ENCODE measurements around the gene ZNF683.

ZNF683 gene

DNA sequence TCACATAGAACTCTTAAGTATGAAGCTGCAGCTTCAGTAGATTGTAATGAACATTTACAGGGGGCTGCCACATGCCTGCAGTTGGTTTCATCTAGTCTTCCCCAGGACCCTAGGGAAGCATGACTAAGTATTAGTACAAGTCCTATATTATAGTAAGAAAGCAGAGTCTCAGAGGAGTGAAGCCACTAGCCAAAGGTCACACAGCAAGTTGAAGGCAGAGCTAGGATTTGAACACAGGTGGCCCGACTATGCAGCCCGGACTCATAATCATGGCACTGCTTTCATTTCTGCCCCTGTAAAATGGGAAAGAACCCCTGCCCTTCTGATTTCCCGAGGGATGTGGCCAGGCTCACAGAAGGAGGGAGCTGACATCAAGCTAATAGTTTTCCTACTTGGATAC lies 10.2 kb downstream of the ZNF683 start:
- H2AFZ ChIP-seq (ENCODE audit: low read depth, low read length, severe bottlenecking), result no peak overlapping the region
- no peaks in the 10 kb centered on the region for H4K20me1 ChIP-seq (ENCODE audit: low read depth, low read length)
- no peak overlapping the region for H3K4me3 ChIP-seq (ENCODE audit: insufficient read depth, low read length, poor library complexity, severe bottlenecking)
- TF ChIP-seq, protein P1, sequence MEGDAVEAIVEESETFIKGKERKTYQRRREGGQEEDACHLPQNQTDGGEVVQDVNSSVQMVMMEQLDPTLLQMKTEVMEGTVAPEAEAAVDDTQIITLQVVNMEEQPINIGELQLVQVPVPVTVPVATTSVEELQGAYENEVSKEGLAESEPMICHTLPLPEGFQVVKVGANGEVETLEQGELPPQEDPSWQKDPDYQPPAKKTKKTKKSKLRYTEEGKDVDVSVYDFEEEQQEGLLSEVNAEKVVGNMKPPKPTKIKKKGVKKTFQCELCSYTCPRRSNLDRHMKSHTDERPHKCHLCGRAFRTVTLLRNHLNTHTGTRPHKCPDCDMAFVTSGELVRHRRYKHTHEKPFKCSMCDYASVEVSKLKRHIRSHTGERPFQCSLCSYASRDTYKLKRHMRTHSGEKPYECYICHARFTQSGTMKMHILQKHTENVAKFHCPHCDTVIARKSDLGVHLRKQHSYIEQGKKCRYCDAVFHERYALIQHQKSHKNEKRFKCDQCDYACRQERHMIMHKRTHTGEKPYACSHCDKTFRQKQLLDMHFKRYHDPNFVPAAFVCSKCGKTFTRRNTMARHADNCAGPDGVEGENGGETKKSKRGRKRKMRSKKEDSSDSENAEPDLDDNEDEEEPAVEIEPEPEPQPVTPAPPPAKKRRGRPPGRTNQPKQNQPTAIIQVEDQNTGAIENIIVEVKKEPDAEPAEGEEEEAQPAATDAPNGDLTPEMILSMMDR (IDR thresholded peaks at IDR 0.05; ENCODE audit: insufficient read depth, low read length, poor library complexity, severe bottlenecking), result no peak
- no peak for TF ChIP-seq EZH2phosphoT487 (conservative IDR thresholded peaks at IDR 0.05; ENCODE audit: low read length)
- H3K36me3 ChIP-seq (ENCODE audit: low read length), result no peaks in the 10 kb centered on the region
- no peak overlapping the region for H3K4me2 ChIP-seq (ENCODE audit: low read depth, low read length, poor library complexity, severe bottlenecking)
- H3K9ac ChIP-seq (ENCODE audit: low read length), result no peak overlapping the region
- no peaks in the 10 kb centered on the region for H3K27me3 ChIP-seq (ENCODE audit: low read length)
- no peaks in the 10 kb centered on the region for H3K9me2 ChIP-seq (replicated peaks; ENCODE audit: insufficient read depth, low read length)
- H3K79me2 ChIP-seq (ENCODE audit: insufficient read depth, low read length), result no peaks in the 10 kb centered on the region
- H3F3A ChIP-seq (ENCODE audit: insufficient read depth), result no peaks in the 10 kb centered on the region
- no peak overlapping the region for H3K27ac ChIP-seq (ENCODE audit: low read depth, low read length)
- H3K9me3 ChIP-seq (ENCODE audit: insufficient read depth, low read length), result no peaks in the 10 kb centered on the region

DNA sequence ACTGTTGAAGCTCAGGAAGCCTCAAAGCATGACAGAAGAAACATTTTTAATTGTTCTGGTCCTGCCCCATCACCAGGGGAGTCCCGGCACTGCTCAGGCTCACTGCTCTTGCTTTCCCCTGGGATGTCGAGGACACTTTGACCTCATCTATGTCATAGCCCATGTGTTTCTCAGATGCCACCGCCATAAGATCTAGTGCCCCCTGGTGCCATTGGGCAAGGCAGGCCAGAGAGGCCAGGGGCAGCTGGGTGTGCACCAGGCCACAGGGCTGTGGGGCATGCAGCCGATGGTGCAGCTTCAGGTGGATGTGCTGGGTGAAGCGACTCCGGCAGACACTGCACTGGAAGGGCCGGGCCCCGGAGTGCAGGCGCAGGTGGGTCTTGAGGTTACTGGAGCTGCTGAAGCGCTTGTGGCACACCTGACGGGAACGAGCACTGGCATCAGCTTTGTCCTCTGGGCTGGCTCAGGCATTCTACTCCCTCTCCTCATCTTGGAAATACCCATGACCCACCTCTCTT lies 10.9 kb downstream of the ZNF683 start:
- Histone ChIP-seq H3K79me2 (ENCODE audit: insufficient read depth, low read length) (no peaks in the 10 kb centered on the region), H3K36me3 (ENCODE audit: low read length) (no peaks in the 10 kb centered on the region), H3K9me2 (replicated peaks; ENCODE audit: insufficient read depth, low read length) (no peaks in the 10 kb centered on the region), H3F3A (ENCODE audit: insufficient read depth) (no peaks in the 10 kb centered on the region), H3K4me2 (ENCODE audit: low read depth, low read length, poor library complexity, severe bottlenecking) (no peak overlapping the region), H3K27ac (ENCODE audit: low read depth, low read length) (no peak overlapping the region), H3K9ac (ENCODE audit: low read length) (no peak overlapping the region), H2AFZ (ENCODE audit: low read depth, low read length, severe bottlenecking) (no peak overlapping the region), H4K20me1 (ENCODE audit: low read depth, low read length) (no peaks in the 10 kb centered on the region), H3K9me3 (ENCODE audit: insufficient read depth, low read length) (no peaks in the 10 kb centered on the region), H3K27me3 (ENCODE audit: low read length) (no peaks in the 10 kb centered on the region), H3K4me3 (ENCODE audit: insufficient read depth, low read length, poor library complexity, severe bottlenecking) (no peak overlapping the region)
- TF ChIP-seq, protein P1 (IDR thresholded peaks at IDR 0.05; ENCODE audit: insufficient read depth, low read length, poor library complexity, severe bottlenecking), result no peak
- no peak for TF ChIP-seq EZH2phosphoT487 (conservative IDR thresholded peaks at IDR 0.05; ENCODE audit: low read length)

DNA sequence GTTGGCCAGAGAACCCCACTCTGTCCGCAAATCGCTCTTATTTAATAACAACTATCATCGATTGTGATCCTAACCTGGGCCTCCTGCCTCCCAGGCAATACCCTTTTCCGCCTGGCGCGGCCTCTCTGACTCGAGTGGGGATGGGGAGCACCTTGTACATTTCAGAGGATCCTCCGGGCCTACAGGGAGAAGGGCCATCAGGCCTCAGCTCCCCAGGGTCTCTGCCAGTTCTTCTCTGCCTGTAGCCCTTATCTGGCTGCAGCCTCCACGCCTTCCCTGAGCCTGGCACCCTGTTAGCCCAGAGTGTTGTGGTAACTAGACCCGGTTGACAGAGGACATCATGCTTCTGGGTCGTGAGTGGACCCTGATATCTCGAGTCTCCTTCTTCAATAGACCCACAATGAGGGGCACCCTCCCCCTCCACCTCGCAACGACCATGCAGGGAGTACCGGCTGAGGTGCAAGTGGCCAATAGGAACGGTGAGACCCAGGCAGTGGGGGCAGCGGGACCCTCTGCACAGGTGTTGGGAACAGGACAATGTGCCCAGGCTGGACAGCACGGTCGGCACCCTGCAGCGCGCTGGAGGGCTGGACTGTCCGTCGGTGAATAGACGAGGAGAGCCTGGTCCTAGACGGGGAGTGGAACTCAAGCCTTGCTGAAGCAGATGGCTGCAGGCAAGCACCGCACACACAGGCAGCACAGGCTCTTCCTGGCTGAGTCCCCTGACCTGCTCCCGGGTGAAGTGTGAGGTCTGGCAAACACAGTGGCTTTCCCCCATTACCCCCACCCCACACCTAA lies 11.5 kb downstream of the ZNF683 start:
- Histone ChIP-seq H3F3A (ENCODE audit: insufficient read depth) (no peaks in the 10 kb centered on the region), H3K27me3 (ENCODE audit: low read length) (no peaks in the 10 kb centered on the region), H2AFZ (ENCODE audit: low read depth, low read length, severe bottlenecking) (no peak overlapping the region)

More for the DNA sequence above, 11.5 kb downstream of the ZNF683 start:
- H3K4me3 ChIP-seq (ENCODE audit: insufficient read depth, low read length, poor library complexity, severe bottlenecking), result no peak overlapping the region
- H3K36me3 ChIP-seq (ENCODE audit: low read length), result no peaks in the 10 kb centered on the region
- H3K9me3 ChIP-seq (ENCODE audit: insufficient read depth, low read length), result no peaks in the 10 kb centered on the region
- H3K27ac ChIP-seq (ENCODE audit: low read depth, low read length), result no peak overlapping the region
- H4K20me1 ChIP-seq (ENCODE audit: low read depth, low read length), result no peaks in the 10 kb centered on the region
- no peak overlapping the region for H3K4me2 ChIP-seq (ENCODE audit: low read depth, low read length, poor library complexity, severe bottlenecking)
- TF ChIP-seq, protein P1 (IDR thresholded peaks at IDR 0.05; ENCODE audit: insufficient read depth, low read length, poor library complexity, severe bottlenecking), result no peak
- no peak for TF ChIP-seq EZH2phosphoT487 (conservative IDR thresholded peaks at IDR 0.05; ENCODE audit: low read length)
- H3K9ac ChIP-seq (ENCODE audit: low read length), result no peak overlapping the region
- H3K79me2 ChIP-seq (ENCODE audit: insufficient read depth, low read length), result no peaks in the 10 kb centered on the region
- H3K9me2 ChIP-seq (replicated peaks; ENCODE audit: insufficient read depth, low read length), result no peaks in the 10 kb centered on the region
